ENCODE data around the gene SGK2.
A peak's percentile ranks its signal among the peaks of the same experiment; 100 is the strongest.
"Not testable (repeated sequence)": the region's sequence is repeated elsewhere in the genome, so short reads cannot be mapped to it uniquely, and the experiment has no call there.

The SGK2 gene

DNA sequence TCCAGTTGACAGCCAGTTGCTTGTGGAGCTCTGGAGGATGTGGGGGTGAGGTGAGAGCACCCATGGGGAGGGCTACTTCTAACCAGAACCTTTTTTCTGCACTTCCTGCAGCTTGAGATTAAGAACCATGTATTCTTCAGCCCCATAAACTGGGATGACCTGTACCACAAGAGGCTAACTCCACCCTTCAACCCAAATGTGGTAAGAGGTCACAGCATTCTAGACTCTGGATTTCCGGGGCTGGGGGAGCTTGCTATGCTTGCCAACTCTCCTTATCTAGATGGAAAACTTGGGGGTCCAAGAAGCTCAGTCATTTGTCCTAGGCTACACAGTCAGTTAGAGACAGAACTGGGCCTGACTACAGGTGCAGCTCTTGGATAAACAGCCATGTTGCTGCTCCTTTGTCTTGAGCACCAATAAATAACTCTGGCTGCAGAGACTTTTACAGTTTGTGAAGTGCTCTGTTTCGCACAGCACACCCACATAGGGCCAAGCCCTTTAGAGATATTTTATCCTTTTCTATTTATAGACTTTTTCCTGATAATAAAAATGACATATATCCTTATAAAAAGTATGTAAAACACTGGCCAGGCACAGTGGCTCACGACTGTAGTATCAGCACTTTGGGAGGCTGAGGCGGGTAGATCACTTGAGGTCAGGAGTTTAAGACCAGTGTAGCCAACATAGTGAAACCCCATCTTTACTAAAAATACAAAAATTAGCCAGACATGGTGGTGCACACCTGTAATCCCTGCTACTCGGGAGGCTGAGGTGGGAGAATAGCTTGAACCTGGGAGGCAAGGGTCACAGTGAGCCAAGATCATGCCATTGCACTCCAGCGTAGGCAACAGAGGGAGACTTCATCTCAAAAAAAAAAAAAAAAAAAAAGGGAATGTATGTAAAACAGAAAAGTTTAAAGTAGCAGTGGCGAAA is 21.3 kb downstream of the SGK2 start:
- DNase-seq (ENCODE audit: low read depth), result no peak
- H3K4me3 ChIP-seq (ENCODE audit: low read length), result no peak overlapping the region
- TF ChIP-seq, protein P1, sequence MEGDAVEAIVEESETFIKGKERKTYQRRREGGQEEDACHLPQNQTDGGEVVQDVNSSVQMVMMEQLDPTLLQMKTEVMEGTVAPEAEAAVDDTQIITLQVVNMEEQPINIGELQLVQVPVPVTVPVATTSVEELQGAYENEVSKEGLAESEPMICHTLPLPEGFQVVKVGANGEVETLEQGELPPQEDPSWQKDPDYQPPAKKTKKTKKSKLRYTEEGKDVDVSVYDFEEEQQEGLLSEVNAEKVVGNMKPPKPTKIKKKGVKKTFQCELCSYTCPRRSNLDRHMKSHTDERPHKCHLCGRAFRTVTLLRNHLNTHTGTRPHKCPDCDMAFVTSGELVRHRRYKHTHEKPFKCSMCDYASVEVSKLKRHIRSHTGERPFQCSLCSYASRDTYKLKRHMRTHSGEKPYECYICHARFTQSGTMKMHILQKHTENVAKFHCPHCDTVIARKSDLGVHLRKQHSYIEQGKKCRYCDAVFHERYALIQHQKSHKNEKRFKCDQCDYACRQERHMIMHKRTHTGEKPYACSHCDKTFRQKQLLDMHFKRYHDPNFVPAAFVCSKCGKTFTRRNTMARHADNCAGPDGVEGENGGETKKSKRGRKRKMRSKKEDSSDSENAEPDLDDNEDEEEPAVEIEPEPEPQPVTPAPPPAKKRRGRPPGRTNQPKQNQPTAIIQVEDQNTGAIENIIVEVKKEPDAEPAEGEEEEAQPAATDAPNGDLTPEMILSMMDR (IDR thresholded peaks at IDR 0.05; ENCODE audit: insufficient read depth, low read depth, low read length, missing control alignments), result no peak

DNA sequence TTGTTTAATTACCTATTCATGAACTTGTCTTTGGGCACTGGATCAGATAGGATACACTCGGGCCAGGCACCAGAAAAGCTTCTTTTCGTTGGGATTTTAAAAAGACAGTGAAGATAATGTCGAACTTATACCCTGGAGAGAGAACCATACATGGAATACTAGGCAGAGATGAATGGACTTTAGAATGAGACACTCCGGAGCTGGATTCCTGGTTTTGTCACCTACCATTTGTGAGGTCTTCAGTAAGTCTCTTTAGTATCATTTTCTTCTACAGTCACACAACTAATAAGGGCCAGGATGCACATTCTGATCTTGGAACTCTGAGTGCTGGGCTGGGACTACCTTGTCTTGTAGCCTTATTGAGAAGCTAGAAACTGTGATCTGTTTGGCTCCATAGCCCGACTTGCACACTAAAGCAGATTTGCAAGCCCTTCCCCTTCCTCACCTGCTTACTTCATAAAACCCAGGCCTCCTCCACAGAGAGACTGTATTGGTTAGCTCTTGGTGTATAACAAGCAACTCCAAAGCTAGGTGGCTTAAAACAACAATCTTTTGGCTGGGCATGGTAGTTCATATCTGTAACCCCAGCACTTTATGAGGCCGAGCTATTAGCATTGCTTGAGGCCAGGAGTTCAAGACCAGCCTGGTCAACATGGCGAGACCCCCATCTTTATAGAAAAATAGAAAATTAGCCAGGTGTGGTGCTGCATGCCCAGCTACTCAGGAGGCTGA is 24.5 kb downstream of the SGK2 start:
- no peak for DNase-seq (ENCODE audit: low read depth)
- H3K4me3 ChIP-seq (ENCODE audit: low read length), result no peak overlapping the region

GRCh38 chr20:43583982-43584432 is 25.2 kb downstream of the SGK2 start:
- no peak overlapping the region for H3K4me3 ChIP-seq (ENCODE audit: low read length)
- TF ChIP-seq, protein P1 (IDR thresholded peaks at IDR 0.05; ENCODE audit: insufficient read depth, low read depth, low read length, missing control alignments), result no peak
- peak; percentile 86 for DNase-seq (ENCODE audit: low read depth)

More for the DNA sequence above, 24.5 kb downstream of the SGK2 start:
- TF ChIP-seq, protein P1 (IDR thresholded peaks at IDR 0.05; ENCODE audit: insufficient read depth, low read depth, low read length, missing control alignments), result no peak

DNA sequence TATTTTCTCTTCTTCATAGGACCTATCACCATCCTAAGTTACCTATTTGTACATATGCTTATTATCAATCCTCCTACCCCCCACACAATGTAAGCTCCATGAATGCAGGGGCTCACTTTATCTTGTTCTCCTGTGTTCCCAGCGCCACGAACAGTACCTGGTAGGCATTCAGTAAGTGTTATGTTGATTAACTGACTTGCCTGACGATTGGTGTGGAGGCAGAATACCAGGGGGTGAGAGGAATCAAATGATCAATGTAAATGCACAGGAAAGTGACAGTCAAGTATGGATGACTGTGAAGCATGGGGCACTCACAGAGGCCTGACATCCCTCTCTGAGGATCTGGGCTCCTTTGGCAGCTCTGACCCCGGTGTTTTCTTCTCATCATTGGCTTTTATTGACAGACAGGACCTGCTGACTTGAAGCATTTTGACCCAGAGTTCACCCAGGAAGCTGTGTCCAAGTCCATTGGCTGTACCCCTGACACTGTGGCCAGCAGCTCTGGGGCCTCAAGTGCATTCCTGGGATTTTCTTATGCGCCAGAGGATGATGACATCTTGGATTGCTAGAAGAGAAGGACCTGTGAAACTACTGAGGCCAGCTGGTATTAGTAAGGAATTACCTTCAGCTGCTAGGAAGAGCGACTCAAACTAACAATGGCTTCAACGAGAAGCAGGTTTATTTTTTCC is 25.8 kb downstream of the SGK2 start:
- no peak overlapping the region for H3K4me3 ChIP-seq (ENCODE audit: low read length)
- no peak for DNase-seq (ENCODE audit: low read depth)
- TF ChIP-seq, protein P1 (IDR thresholded peaks at IDR 0.05; ENCODE audit: insufficient read depth, low read depth, low read length, missing control alignments), result no peak

- TF ChIP-seq, protein P1 (IDR thresholded peaks at IDR 0.05; ENCODE audit: insufficient read depth, low read depth, low read length, missing control alignments), result no peak
- H3K4me3 ChIP-seq (ENCODE audit: low read length), result no peak overlapping the region
- no peak for DNase-seq (ENCODE audit: low read depth)
Measured at GRCh38 chr20:43586641-43587040, 27.8 kb downstream of the SGK2 start.

DNA sequence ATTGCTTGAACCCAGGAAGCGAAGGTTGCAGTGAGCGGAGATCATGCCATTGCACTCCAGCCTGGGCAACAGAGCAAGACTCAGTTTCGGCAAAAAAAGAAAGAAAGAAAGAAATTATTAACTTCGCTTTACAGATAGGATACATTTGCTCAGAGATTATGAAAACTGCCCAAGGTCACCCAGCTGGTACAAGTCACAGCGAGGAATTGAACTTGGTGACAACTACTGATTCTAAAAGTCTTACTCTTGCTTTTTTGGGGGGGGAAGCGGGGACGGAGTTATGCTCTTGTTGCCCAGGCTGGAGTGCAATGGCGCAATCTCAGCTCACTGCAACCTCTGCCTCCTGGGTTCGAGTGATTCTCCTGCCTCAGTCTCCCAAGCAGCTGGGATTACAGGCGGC is 29.7 kb downstream of the SGK2 start:
- not testable (repeated sequence) for H3K4me3 ChIP-seq (ENCODE audit: low read length); DNase-seq (ENCODE audit: low read depth)

DNA sequence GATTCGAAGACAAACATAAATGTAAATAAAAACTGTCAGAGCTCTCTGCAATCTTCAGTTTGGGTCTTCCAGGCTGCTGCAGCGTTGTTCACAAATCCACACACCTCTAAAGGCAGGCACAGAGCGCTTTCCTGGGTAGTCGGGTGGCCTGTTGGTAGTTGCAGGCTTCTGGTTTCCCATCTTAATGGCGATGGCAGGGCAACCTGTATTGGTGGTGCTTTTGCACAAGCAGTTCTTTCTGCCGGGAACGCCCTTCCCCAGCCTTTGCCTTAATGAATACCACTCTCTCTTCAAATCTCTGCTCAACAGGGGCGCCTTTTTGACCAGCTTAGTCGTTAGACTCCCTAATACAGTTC is 31.2 kb downstream of the SGK2 start:
- TF ChIP-seq, protein P1 (IDR thresholded peaks at IDR 0.05; ENCODE audit: insufficient read depth, low read depth, low read length, missing control alignments), result no peak
- H3K4me3 ChIP-seq (ENCODE audit: low read length), result peak overlapping the region; percentile 88
- no peak for DNase-seq (ENCODE audit: low read depth)
